IMR-90 (cell line): ENCODE measurements around the gene DIP2C. TPM values are rescaled to one million over a fixed set of nuclear protein-coding genes. Genes with fewer than 3 reads are reported as not detected.

Experiments
- ATAC-seq: fragments of 200-7000 bp; cut with Tn5 transposase; 2 replicates; pipeline ENCODE4 v1.9.1; 2020; ENCODE audit warnings: low read depth, mild to moderate bottlenecking, moderate library complexity
- BruUV-seq: library from RNA; stranded (reverse); fragments of 400-500 nt; replicated peaks from 2 replicates; lab custom pipeline; 2021; lab: Mats Ljungman, UMichigan
- CTCF ChIA-PET: fragments of 300-600 bp; formaldehyde crosslinking; extraction: SDS; loops from one replicate; lab custom pipeline; 2021; ENCODE audit warnings: antibody characterized with exemption; lab: Yijun Ruan, JAX
- POLR2A ChIA-PET: fragments of 300-600 bp; sonication (Branson Sonifier 250); formaldehyde crosslinking; loops from one replicate; lab custom pipeline; 2022; ENCODE audit warnings: antibody characterized with exemption; ENCODE audit not compliant: unreplicated experiment; lab: Charles Lee
- DNase-seq: peaks from one replicate; pipeline ENCODE4 v3.0.0; 2013
- H2AFZ ChIP-seq: replicated peaks from 2 replicates; pipeline ENCODE3; 2013; ENCODE audit warnings: low read length, mild to moderate bottlenecking; ENCODE audit not compliant: poor library complexity
- H2AK5ac ChIP-seq: 2 replicates; pipeline ENCODE4 v1.6.1; 2013; ENCODE audit warnings: low read depth, low read length, inconsistent platforms
- H2AK9ac ChIP-seq: replicated peaks from 2 replicates; pipeline ENCODE3; 2013; ENCODE audit warnings: mild to moderate bottlenecking, low read depth, low read length, moderate library complexity; ENCODE audit not compliant: poor library complexity
- H2BK120ac ChIP-seq: 2 replicates; pipeline ENCODE4 v1.6.1; 2013; ENCODE audit warnings: low read depth, low read length, inconsistent platforms
- H2BK15ac ChIP-seq: 3 replicates; pipeline ENCODE4 v1.6.1; 2013; ENCODE audit warnings: low read depth, low read length, inconsistent platforms
- H2BK20ac ChIP-seq: 2 replicates; pipeline ENCODE4 v1.6.1; 2013; ENCODE audit warnings: low read depth, mild to moderate bottlenecking, inconsistent platforms, low read length, moderate library complexity
- H2BK5ac ChIP-seq: 2 replicates; pipeline ENCODE4 v1.6.1; 2013; ENCODE audit warnings: mild to moderate bottlenecking, low read depth, low read length, inconsistent platforms; ENCODE audit not compliant: poor library complexity, severe bottlenecking
- H3K14ac ChIP-seq: replicated peaks from 2 replicates; pipeline ENCODE4 v1.6.1; 2013; ENCODE audit warnings: low read depth, low read length, inconsistent platforms
- H3K18ac ChIP-seq: 2 replicates; pipeline ENCODE4 v1.6.1; 2013; ENCODE audit warnings: low read depth, low read length, control low read depth
- H3K23ac ChIP-seq: 2 replicates; pipeline ENCODE4 v1.6.1; 2013; ENCODE audit warnings: low read depth, low read length, inconsistent platforms
- H3K27ac ChIP-seq: 2 replicates; pipeline ENCODE4 v1.5.1; 2013; ENCODE audit warnings: mild to moderate bottlenecking, control low read depth, low read length; ENCODE audit not compliant: insufficient read depth
- H3K27me3 ChIP-seq: 2 replicates; pipeline ENCODE4 v1.6.1; 2013; ENCODE audit warnings: low read length; ENCODE audit not compliant: control insufficient read depth, insufficient read depth
- H3K36me3 ChIP-seq: 2 replicates; pipeline ENCODE4 v1.6.1; 2013; ENCODE audit warnings: low read length, mixed read lengths; ENCODE audit not compliant: control insufficient read depth, insufficient read depth
- H3K4ac ChIP-seq: 2 replicates; pipeline ENCODE4 v1.6.1; 2013; ENCODE audit warnings: low read depth, low read length, inconsistent platforms
- H3K4me1 ChIP-seq: 2 replicates; pipeline ENCODE4 v1.6.1; 2013; ENCODE audit warnings: low read length, mixed read lengths; ENCODE audit not compliant: control insufficient read depth, insufficient read depth
- H3K4me2 ChIP-seq: 2 replicates; pipeline ENCODE4 v1.6.1; 2013; ENCODE audit warnings: low read depth, mild to moderate bottlenecking, control low read depth, low read length, moderate library complexity
- H3K4me3 ChIP-seq: 2 replicates; pipeline ENCODE4 v1.5.1; 2013; ENCODE audit warnings: low read depth, mild to moderate bottlenecking, control low read depth, low read length, moderate library complexity; ENCODE audit not compliant: insufficient read depth
- H3K56ac ChIP-seq: 2 replicates; pipeline ENCODE4 v1.6.1; 2013; ENCODE audit warnings: low read length, inconsistent platforms; ENCODE audit not compliant: insufficient read depth; ENCODE audit errors: extremely low read depth
- H3K79me1 ChIP-seq, 2 experiments: 2 replicates each; pipeline ENCODE4 v1.6.1; 2013; ENCODE audit warnings: low read length in 2 of 2, inconsistent platforms in 1 of 2, low read depth in 1 of 2
- H3K9ac ChIP-seq: 2 replicates; pipeline ENCODE4 v1.6.1; 2013; ENCODE audit warnings: low read depth, low read length, control low read depth
- H3K9me1 ChIP-seq: 2 replicates; pipeline ENCODE4 v1.6.1; 2013; ENCODE audit warnings: low read length, inconsistent platforms; ENCODE audit not compliant: insufficient read depth
- H3K9me3 ChIP-seq: 2 replicates; pipeline ENCODE4 v1.6.1; 2013; ENCODE audit warnings: low read length; ENCODE audit not compliant: control insufficient read depth, insufficient read depth
- H4K20me1 ChIP-seq: 2 replicates; pipeline ENCODE4 v1.6.1; 2013; ENCODE audit warnings: low read length, inconsistent platforms; ENCODE audit not compliant: insufficient read depth
- H4K5ac ChIP-seq: 2 replicates; pipeline ENCODE4 v1.6.1; 2013; ENCODE audit warnings: mild to moderate bottlenecking, low read depth, low read length, control low read depth
- H4K8ac ChIP-seq, 2 experiments: 2 replicates each; pipeline ENCODE4 v1.6.1; 2013; ENCODE audit warnings: low read depth in 2 of 2, low read length in 2 of 2, control low read depth in 1 of 2, inconsistent platforms in 1 of 2
- H4K91ac ChIP-seq: 2 replicates; pipeline ENCODE4 v1.6.1; 2013; ENCODE audit warnings: low read depth, low read length, inconsistent platforms; ENCODE audit not compliant: insufficient read depth
- CEBPB ChIP-seq: IDR thresholded peaks from 2 replicates; pipeline ENCODE4 v1.6.1; 2012; ENCODE audit warnings: low read depth, low read length, improper control_type of control experiment
- CHD1 ChIP-seq: IDR thresholded peaks from 2 replicates; pipeline ENCODE4 v1.6.1; 2012; ENCODE audit warnings: low read depth, low read length, improper control_type of control experiment
- CTCF ChIP-seq: conservative IDR thresholded peaks from 2 replicates; pipeline ENCODE4 v1.5.1; 2012; ENCODE audit warnings: mild to moderate bottlenecking, low read depth, low read length, improper control_type of control experiment
- ELK1 ChIP-seq: fragments of 150-350 bp; IDR thresholded peaks from 2 replicates; pipeline ENCODE4 v1.6.1; 2016; ENCODE audit warnings: low read depth, mild to moderate bottlenecking, low read length, moderate library complexity, borderline replicate concordance
- MAFK ChIP-seq: IDR thresholded peaks from 2 replicates; pipeline ENCODE4 v1.6.1; 2012; ENCODE audit warnings: low read depth, low read length, improper control_type of control experiment
- MAZ ChIP-seq: IDR thresholded peaks from 2 replicates; pipeline ENCODE4 v1.6.1; 2012; ENCODE audit warnings: low read depth, mild to moderate bottlenecking, low read length, improper control_type of control experiment, moderate library complexity, borderline replicate concordance
- RAD21 ChIP-seq: IDR thresholded peaks from 2 replicates; pipeline ENCODE4 v1.6.1; 2012; ENCODE audit warnings: low read length, improper control_type of control experiment
- RCOR1 ChIP-seq: IDR thresholded peaks from 2 replicates; pipeline ENCODE4 v1.6.1; 2012; ENCODE audit warnings: mild to moderate bottlenecking, low read length, improper control_type of control experiment; ENCODE audit not compliant: insufficient replicate concordance
- RFX5 ChIP-seq: IDR thresholded peaks from 2 replicates; pipeline ENCODE4 v1.8.0; 2012; ENCODE audit warnings: low read depth, mild to moderate bottlenecking, low read length, moderate library complexity
- SMC3 ChIP-seq: fragments of 150-350 bp; IDR thresholded peaks from 2 replicates; pipeline ENCODE4 v1.6.1; 2016; ENCODE audit warnings: low read depth, mild to moderate bottlenecking, antibody characterized with exemption, low read length, moderate library complexity
- WGBS, 2 experiments: methylation state at CpG; one replicate each; pipeline versions ENCODE4 v1.1.5 to v1.1.7; 2013; ENCODE audit warnings: missing lambda C conversion rate in 2 of 2; ENCODE audit not compliant: insufficient read length in 1 of 2; ENCODE audit errors: extremely low coverage in 2 of 2; 5-methylcytosine and 5-hydroxymethylcytosine counted together
- dilution Hi-C: fragments of 300-500 bp; cut with HindIII; formaldehyde crosslinking; loops from one replicate; pipeline ENCODE4 v1.14.3; 2018; ENCODE audit warnings: low sequenced_read_pairs; ENCODE audit not compliant: unreplicated experiment
- in situ Hi-C: fragments of 300-500 bp; cut with MboI; formaldehyde crosslinking; loops from 3 replicates; pipeline ENCODE4 v1.14.3; 2019; ENCODE audit warnings: low sequenced_read_pairs, inconsistent platforms, mixed read lengths
- intact Hi-C: fragments of 100-400 bp; cut with micrococcal nuclease; formaldehyde crosslinking; loops from 2 replicates; pipeline ENCODE4 v1.10.0; 2022
- polyA plus RNA-seq, 3 experiments: library from polyadenylated mRNA; depleted of rRNA; stranded (reverse); fragments of >200 nt; gene quantifications; 2 replicates each; pipeline ENCODE4 v1.2.3, GENCODE V29; 2012; ENCODE audit warnings: low replicate concordance in 1 of 3
- total RNA-seq: library from RNA; depleted of rRNA; stranded (reverse); fragments of >200 nt; gene quantifications from 2 replicates; pipeline ENCODE4 v1.2.3, GENCODE V29; 2012

Gene DIP2C
- total and polyA plus RNA-seq, 2 of the 4 experiments (the other 2 are of a cell fraction), result 8.6 to 17.3 TPM

GRCh38 chr10:325282-325681, 364.2 kb downstream of the DIP2C start:
- no peak overlapping the region for H2BK20ac ChIP-seq
- H3K36me3 ChIP-seq, result peaks cover 24% of the 10 kb centered on the region
- no peaks in the 10 kb centered on the region for H3K9me3 ChIP-seq
- no peaks in the 10 kb centered on the region for H3K27me3 ChIP-seq
- H3K18ac ChIP-seq, result no peak overlapping the region
- no peak overlapping the region for H2AFZ ChIP-seq
- H4K91ac ChIP-seq, result peak overlapping the region; percentile 9; the same call in 1 of the 2 replicates
- H2AK5ac ChIP-seq, result peak overlapping the region; percentile 78; the same call in 1 of the 2 replicates
- ATAC-seq (no peak), DNase-seq (no peak)
- peak overlapping the region; percentile 49; the same call in 1 of the 2 replicates for H2BK120ac ChIP-seq
- intact Hi-C loops, result no loop called here
- H2BK15ac ChIP-seq, result 0 out of 3 replicates have a peak overlapping the region, but pooled peaks have one; percentile 57
- dilution Hi-C loops, result no loop called here
- no peak overlapping the region for H3K14ac ChIP-seq
- peak overlapping the region; percentile 57 for H2AK9ac ChIP-seq
- peak overlapping the region; percentile 39 for H3K4ac ChIP-seq
- H3K23ac ChIP-seq, result no peak overlapping the region
- peaks cover 13% of the 10 kb centered on the region for H3K9me1 ChIP-seq
- ChIA-PET POLR2A (interaction anchor here (0.6 kb wide), 1 partner anchor 72 kb away, joined by 4 read pairs; no protein-coding TSS in a partner anchor), CTCF (no interaction called here)
- no peak overlapping the region; the same call in 1 of the 2 replicates for H3K56ac ChIP-seq
- H3K4me1 ChIP-seq, result peaks cover 7% of the 10 kb centered on the region
- no peak overlapping the region for H3K4me2 ChIP-seq
- H2BK5ac ChIP-seq, result no peak overlapping the region
- H3K27ac ChIP-seq, result no peak overlapping the region
- H4K5ac ChIP-seq, result no peak overlapping the region
- H3K4me3 ChIP-seq, result no peak overlapping the region
- no peak overlapping the region for H4K8ac ChIP-seq
- H3K9ac ChIP-seq, result no peak overlapping the region
- WGBS, 2 experiments, result no CpG with 5 or more reads among the region's 8 CpGs
- peaks cover 0 to 27% of the 10 kb centered on the region in 2 experiments; a peak in 3 of 4 replicates for H3K79me1 ChIP-seq
- TF ChIP-seq RCOR1 (no peak), CTCF (no peak), MAFK (no peak), CEBPB (no peak), CHD1 (no peak), ELK1 (no peak), SMC3 (no peak), MAZ (no peak), RAD21 (no peak), RFX5 (no peak)
- in situ Hi-C loops, result no loop called here
- no TSS peak for BruUV-seq
- H4K20me1 ChIP-seq, result peaks cover 5% of the 10 kb centered on the region; the same call in 1 of the 2 replicates
